Upper lobe of left lung (tissue), 4 donors: Measurements from ENCODE around the gene KLC1.

Experiments used
- CTCF ChIP-seq, 6 experiments: fragments of 450-650 bp in 4 of 6; fragments of 200-600 bp in 2 of 6; sonication (generic) in 2 of 6; IDR thresholded peaks; one replicate each; pipeline ENCODE4 v1.5.1; 2016 to 2019; ENCODE audit warnings: antibody characterized with exemption in 6 of 6
- EP300 ChIP-seq, 4 donors: sonication (generic); formaldehyde crosslinking; IDR thresholded peaks; one replicate each; pipeline ENCODE4 v1.5.1; 2017; ENCODE audit warnings: antibody characterized with exemption in 4 of 4, control low read depth in 2 of 4
- POLR2A ChIP-seq, 4 donors: fragments of 450-650 bp; IDR thresholded peaks; one replicate each; pipeline ENCODE4 v1.5.1; 2016 to 2017; ENCODE audit warnings: antibody characterized with exemption in 4 of 4, mild to moderate bottlenecking in 2 of 4

DNA sequence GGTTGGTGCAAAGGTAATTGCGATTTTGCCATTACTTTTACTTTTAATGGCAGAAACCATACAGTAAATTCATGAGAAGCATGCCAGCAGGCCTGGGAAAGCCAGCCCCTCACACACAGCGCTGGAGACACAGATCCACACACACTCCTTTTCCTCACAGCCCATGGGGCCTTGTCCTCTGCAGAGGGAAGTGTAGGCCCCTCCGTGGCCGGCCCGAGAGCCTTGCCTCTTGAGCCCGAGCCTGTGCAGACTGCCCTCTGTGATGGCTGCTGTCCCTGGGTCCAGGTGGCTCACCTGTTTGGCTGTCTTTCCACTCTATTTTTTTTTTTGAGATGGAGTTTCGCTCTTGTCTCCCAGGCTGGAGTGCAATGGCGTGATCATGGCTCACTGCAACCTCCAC lies 46.9 kb downstream of the KLC1 start:
- TF ChIP-seq CTCF (IDR thresholded peaks at IDR 0.05) (no peak), POLR2A (IDR thresholded peaks at IDR 0.05) (no peak), EP300 (IDR thresholded peaks at IDR 0.05) (no peak)
